ENCODE results near the gene MFSD6. TPM values are rescaled to one million over a fixed set of nuclear protein-coding genes. Genes with fewer than 3 reads are reported as not detected.

The MFSD6 gene
- total RNA-seq, 1 donor from 2014 or later = 54.3 TPM

DNA sequence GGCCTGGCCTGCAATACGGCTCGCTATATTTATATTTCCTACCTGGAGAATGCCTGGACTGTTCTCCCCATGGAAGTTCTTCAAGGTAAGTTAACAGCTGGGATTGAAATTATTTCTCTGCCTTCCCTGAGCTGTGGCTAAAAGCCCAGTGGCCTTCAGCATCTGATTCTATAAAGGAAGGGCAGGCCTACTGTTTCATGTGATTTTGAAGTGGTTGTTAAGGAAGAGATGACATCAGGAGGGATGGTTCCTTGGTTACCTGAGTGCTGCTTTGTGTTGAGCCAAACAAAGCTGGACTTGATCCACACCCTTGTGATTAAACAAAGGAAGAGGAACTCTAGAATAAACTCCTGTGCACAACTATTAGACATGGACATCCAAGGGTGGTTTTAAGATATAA lies 61.6 kb downstream of the MFSD6 start:
- DNase-seq (ENCODE audit: low read depth) = peak; percentile 16
- H3K4me3 ChIP-seq (ENCODE audit: low read depth, low read length) = no peak overlapping the region
- no peak for TF ChIP-seq CTCF (conservative IDR thresholded peaks at IDR 0.05; ENCODE audit: low read depth, low read length)

DNA sequence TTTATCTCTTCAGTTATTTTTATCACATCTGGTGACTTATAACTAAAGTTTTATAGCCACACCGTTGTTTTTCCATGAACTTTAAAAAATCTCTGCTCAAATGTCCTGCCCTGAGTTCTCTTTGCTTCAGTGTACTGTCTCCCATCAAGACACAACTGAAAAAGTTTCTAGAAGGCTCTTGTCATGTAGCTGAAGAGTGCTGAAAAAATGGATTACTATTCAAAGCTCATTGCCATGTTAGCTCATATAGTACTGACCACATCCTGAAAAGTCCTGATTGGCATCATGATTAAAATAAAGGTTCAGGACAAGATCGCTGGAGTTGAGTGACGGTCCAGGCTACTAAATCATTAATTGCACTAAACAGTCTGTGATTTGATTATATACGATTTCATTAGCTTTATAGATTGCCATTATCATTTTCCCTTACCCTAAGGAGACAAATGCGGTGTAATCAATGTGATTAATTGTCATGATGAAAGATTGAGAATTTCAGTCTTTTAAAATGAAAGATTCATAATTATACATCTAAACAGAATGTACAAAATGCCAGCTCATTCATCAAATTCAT lies 62.2 kb downstream of the MFSD6 start:
- no peak overlapping the region for H3K4me3 ChIP-seq (ENCODE audit: low read depth, low read length)
- DNase-seq (ENCODE audit: low read depth) = no peak
- TF ChIP-seq CTCF (conservative IDR thresholded peaks at IDR 0.05; ENCODE audit: low read depth, low read length) = no peak

- no peak for TF ChIP-seq CTCF (conservative IDR thresholded peaks at IDR 0.05; ENCODE audit: low read depth, low read length)
- DNase-seq (ENCODE audit: low read depth) = no peak
- no peak overlapping the region for H3K4me3 ChIP-seq (ENCODE audit: low read depth, low read length)
Measured at GRCh38 chr2:190477661-190478454, 69.7 kb downstream of the MFSD6 start.

- no peak for DNase-seq (ENCODE audit: low read depth)
- H3K4me3 ChIP-seq (ENCODE audit: low read depth, low read length) = no peak overlapping the region
- no peak for TF ChIP-seq CTCF (conservative IDR thresholded peaks at IDR 0.05; ENCODE audit: low read depth, low read length)
Measured at GRCh38 chr2:190478572-190479195, 70.5 kb downstream of the MFSD6 start.

DNA sequence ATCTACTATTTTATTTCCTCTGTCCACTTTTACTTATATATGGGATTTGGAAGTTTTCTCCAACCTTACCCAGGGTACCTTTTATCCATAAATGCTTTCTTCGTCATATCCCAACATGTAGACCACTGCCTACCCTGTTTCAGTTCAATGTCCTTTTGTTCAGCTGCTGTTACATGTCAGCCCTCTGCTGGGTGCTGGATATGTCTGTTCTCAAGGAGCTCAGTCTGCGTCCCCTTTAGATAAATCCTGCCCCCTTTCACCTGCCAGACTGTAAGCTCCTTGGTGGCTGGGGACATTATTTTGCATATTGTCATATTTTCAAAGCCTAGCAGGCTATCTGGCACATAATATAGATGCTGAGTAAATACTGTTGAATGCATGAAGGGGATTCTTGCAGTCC lies 73.2 kb downstream of the MFSD6 start:
- no peak for TF ChIP-seq CTCF (conservative IDR thresholded peaks at IDR 0.05; ENCODE audit: low read depth, low read length)
- no peak for DNase-seq (ENCODE audit: low read depth)
- H3K4me3 ChIP-seq (ENCODE audit: low read depth, low read length) = no peak overlapping the region

GRCh38 chr2:190482451-190482850 lies 74.3 kb downstream of the MFSD6 start:
- H3K4me3 ChIP-seq (ENCODE audit: low read depth, low read length) = no peak overlapping the region
- no peak for TF ChIP-seq CTCF (conservative IDR thresholded peaks at IDR 0.05; ENCODE audit: low read depth, low read length)
- no peak for DNase-seq (ENCODE audit: low read depth)
